Fibroblast of lung (primary cell): ENCODE data around the gene ACOXL. TPM values are rescaled to one million over a fixed set of nuclear protein-coding genes. Genes with fewer than 3 reads are reported as not detected.

Source experiments
- DNase-seq, 2 donors: peaks; one replicate each; pipeline versions ENCODE4 v3.0.0 to v3.0.0-alpha.2; 2010; ENCODE audit warnings: low read depth in 2 of 2
- H2AFZ ChIP-seq: 2 replicates; pipeline ENCODE4 v1.5.1; 2012; ENCODE audit warnings: low read length, control low read depth, inconsistent platforms
- H3K27ac ChIP-seq: 2 replicates; pipeline ENCODE4 v1.5.1; 2011; ENCODE audit warnings: low read length, control low read depth; ENCODE audit not compliant: insufficient read depth
- H3K27me3 ChIP-seq: 2 replicates; pipeline ENCODE4 v1.5.1; 2011; ENCODE audit warnings: mild to moderate bottlenecking, low read length; ENCODE audit not compliant: control insufficient read depth, insufficient read depth
- H3K36me3 ChIP-seq: 2 replicates; pipeline ENCODE4 v1.5.1; 2011; ENCODE audit warnings: low read length; ENCODE audit not compliant: control insufficient read depth, insufficient read depth
- H3K4me1 ChIP-seq: 2 replicates; pipeline ENCODE4 v1.5.1; 2011; ENCODE audit warnings: low read length; ENCODE audit not compliant: control insufficient read depth, insufficient read depth; ENCODE audit errors: extremely low read depth
- H3K4me2 ChIP-seq: 2 replicates; pipeline ENCODE4 v1.5.1; 2011; ENCODE audit warnings: low read length, control low read depth; ENCODE audit not compliant: insufficient read depth; ENCODE audit errors: extremely low read depth
- H3K4me3 ChIP-seq, 4 experiments: fragments of 200-600 bp in 1 of 4; sonication (generic) in 1 of 4; replicated peaks in 1 of 4; 2 replicates each; pipeline ENCODE4 v1.5.1; 2011 to 2016; ENCODE audit warnings: low read length in 4 of 4, low read depth in 3 of 4, mild to moderate bottlenecking in 3 of 4, control low read depth in 2 of 4, inconsistent platforms in 1 of 4, mixed read lengths in 1 of 4; ENCODE audit not compliant: insufficient read depth in 1 of 4; ENCODE audit errors: control extremely low read depth in 1 of 4
- H3K79me2 ChIP-seq: 2 replicates; pipeline ENCODE4 v1.5.1; 2012; ENCODE audit warnings: mild to moderate bottlenecking, low read length, inconsistent platforms; ENCODE audit not compliant: control insufficient read depth, insufficient read depth
- H3K9ac ChIP-seq: 2 replicates; pipeline ENCODE4 v1.5.1; 2011; ENCODE audit warnings: mild to moderate bottlenecking, low read length, control low read depth; ENCODE audit not compliant: insufficient read depth
- H3K9me3 ChIP-seq: 2 replicates; pipeline ENCODE4 v1.5.1; 2012; ENCODE audit warnings: low read depth, low read length; ENCODE audit not compliant: control insufficient read depth, insufficient read depth
- H4K20me1 ChIP-seq: 2 replicates; pipeline ENCODE4 v1.5.1; 2011; ENCODE audit warnings: low read length; ENCODE audit not compliant: control insufficient read depth, insufficient read depth; ENCODE audit errors: extremely low read depth
- EZH2 ChIP-seq: IDR thresholded peaks from 2 replicates; pipeline ENCODE4 v1.5.1; 2012; ENCODE audit warnings: low read length, control low read depth, mild to moderate bottlenecking; ENCODE audit errors: missing control alignments
- polyA plus RNA-seq, 2 donors: library from polyadenylated mRNA; depleted of rRNA in 1 of 2; stranded (reverse) in 1 of 2; unstranded in 1 of 2; fragments of >200 nt; gene quantifications; 2 replicates each; pipeline ENCODE4 v1.2.1, GENCODE V29; 2011 to 2012; ENCODE audit warnings: missing spikeins in 1 of 2
- total RNA-seq: library from RNA; depleted of rRNA; stranded (reverse); fragments of >200 nt; gene quantifications from 2 replicates; pipeline ENCODE4 v1.2.1, GENCODE V29; 2014
- TF ChIP-seq, protein P1 (sequence below), 2 donors: IDR thresholded peaks in 1 of 2; conservative IDR thresholded peaks in 1 of 2; 1 replicate in 1 of 2; 2 replicates in 1 of 2; pipeline ENCODE4 v1.5.1; 2011 to 2012; ENCODE audit warnings: low read length in 2 of 2, control low read depth in 1 of 2, inconsistent platforms in 1 of 2, low read depth in 1 of 2, mild to moderate bottlenecking in 1 of 2

Gene ACOXL
- total and polyA plus RNA-seq, 2 donors (not counting 1 experiment from before 2014, with no cell fraction given): not detected

DNA sequence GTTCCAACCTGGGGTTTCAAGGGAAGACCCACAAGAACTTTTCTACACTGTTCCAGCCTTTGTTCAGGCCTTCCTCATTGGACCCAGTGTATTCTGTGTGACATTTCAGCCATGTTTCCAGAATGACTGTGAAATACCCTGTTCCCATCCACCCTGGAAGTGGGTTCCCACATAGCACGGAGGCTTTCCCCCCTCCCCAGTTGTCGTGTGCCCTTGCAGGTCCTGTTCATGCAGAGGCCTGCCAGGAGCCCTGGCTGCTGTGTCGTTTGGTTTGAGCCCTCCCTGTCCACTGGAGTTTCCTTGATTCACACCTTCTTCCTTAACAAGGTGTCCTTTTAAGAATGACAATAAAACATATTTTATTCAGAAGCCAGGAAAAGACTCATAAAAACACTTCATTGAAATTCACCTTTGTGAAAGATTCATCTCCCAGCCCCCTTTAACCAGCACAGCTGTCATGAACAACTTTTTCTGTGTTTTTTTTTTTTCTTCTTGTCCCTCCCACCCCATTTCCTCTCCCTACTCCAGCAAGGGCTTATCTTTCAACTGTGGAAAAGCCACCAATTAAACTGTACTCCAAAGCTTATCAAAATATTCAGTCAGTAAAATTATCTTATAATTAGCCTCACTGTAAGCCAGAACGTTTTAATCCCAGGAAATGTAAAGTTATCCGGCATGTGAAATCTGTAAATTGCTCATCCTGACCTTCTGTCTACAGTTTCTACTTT lies 106.4 kb downstream of the ACOXL start:
- no peaks in the 10 kb centered on the region for H3K79me2 ChIP-seq

DNA sequence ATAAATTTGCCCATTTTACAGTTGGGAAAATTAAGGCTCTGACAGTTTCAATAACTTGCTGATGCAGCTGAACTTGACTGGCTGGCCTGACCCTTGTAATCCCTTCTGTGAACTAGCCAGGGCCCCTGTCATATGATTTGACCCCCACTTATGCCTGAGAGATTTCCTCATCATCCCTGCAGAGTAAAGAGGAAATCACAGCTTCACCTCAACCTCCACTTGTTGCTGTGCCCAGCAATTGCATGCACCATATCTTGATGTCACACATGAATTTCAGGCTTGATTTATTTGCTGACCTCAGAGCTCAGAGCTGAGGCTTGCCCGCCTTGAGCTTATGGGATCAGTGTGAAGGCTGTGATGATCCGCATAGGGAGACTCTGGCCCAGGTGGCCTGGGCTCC lies 108.1 kb downstream of the ACOXL start:
- H3K4me3 ChIP-seq: no peak overlapping the region
- H2AFZ ChIP-seq: no peak overlapping the region
- no peaks in the 10 kb centered on the region for H3K36me3 ChIP-seq
- peaks cover 11% of the 10 kb centered on the region for H3K27me3 ChIP-seq
- TF ChIP-seq, protein P1, sequence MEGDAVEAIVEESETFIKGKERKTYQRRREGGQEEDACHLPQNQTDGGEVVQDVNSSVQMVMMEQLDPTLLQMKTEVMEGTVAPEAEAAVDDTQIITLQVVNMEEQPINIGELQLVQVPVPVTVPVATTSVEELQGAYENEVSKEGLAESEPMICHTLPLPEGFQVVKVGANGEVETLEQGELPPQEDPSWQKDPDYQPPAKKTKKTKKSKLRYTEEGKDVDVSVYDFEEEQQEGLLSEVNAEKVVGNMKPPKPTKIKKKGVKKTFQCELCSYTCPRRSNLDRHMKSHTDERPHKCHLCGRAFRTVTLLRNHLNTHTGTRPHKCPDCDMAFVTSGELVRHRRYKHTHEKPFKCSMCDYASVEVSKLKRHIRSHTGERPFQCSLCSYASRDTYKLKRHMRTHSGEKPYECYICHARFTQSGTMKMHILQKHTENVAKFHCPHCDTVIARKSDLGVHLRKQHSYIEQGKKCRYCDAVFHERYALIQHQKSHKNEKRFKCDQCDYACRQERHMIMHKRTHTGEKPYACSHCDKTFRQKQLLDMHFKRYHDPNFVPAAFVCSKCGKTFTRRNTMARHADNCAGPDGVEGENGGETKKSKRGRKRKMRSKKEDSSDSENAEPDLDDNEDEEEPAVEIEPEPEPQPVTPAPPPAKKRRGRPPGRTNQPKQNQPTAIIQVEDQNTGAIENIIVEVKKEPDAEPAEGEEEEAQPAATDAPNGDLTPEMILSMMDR (conservative IDR thresholded peaks at IDR 0.05 in 1 of 2, IDR thresholded peaks at IDR 0.05 in 1 of 2; ENCODE audit: low read depth in 1 of 2, low read length in 2 of 2): no peak
- no peak for TF ChIP-seq EZH2
- DNase-seq: no peak
- H3K27ac ChIP-seq: no peak overlapping the region
- no peak overlapping the region for H3K9ac ChIP-seq
- no peaks in the 10 kb centered on the region for H3K79me2 ChIP-seq
- H3K9me3 ChIP-seq: no peaks in the 10 kb centered on the region
- no peaks in the 10 kb centered on the region for H4K20me1 ChIP-seq
- no peak overlapping the region for H3K4me2 ChIP-seq
- H3K4me1 ChIP-seq: no peaks in the 10 kb centered on the region

More for the DNA sequence above, 106.4 kb downstream of the ACOXL start:
- Histone ChIP-seq H3K9me3 (no peaks in the 10 kb centered on the region), H3K27me3 (peaks cover 11% of the 10 kb centered on the region), H3K4me2 (no peak overlapping the region), H2AFZ (no peak overlapping the region), H4K20me1 (no peaks in the 10 kb centered on the region), H3K36me3 (no peaks in the 10 kb centered on the region), H3K4me3 (no peak overlapping the region), H3K4me1 (no peaks in the 10 kb centered on the region), H3K27ac (no peak overlapping the region), H3K9ac (no peak overlapping the region)
- TF ChIP-seq, protein P1 (conservative IDR thresholded peaks at IDR 0.05 in 1 of 2, IDR thresholded peaks at IDR 0.05 in 1 of 2; ENCODE audit: low read depth in 1 of 2, low read length in 2 of 2): no peak
- TF ChIP-seq EZH2: no peak
- no peak for DNase-seq

DNA sequence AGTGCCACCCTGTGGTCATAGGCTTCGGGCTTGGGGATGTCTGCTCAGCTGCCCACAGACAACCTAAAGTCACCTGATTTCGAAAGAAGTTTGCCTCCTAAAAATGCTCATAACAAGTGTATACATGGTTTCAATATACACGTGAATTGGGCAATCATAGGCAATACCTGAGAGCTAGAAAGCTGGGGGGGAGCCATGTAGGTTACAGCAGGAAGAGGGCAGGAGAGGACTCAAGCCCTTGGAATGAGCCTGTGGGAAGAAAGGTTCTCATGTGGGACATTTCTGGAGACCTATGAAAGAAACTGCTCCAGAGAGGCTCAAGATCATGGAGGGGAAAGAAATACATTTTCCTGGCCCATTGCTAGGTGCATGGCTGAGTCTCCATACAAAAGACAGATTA lies 109.7 kb downstream of the ACOXL start:
- no peak overlapping the region for H2AFZ ChIP-seq
- no peaks in the 10 kb centered on the region for H4K20me1 ChIP-seq
- peaks cover 15% of the 10 kb centered on the region for H3K27me3 ChIP-seq
- H3K9ac ChIP-seq: no peak overlapping the region
- no peak overlapping the region for H3K27ac ChIP-seq
- no peak overlapping the region for H3K4me2 ChIP-seq
- H3K9me3 ChIP-seq: no peaks in the 10 kb centered on the region
- H3K4me1 ChIP-seq: no peaks in the 10 kb centered on the region
- no peaks in the 10 kb centered on the region for H3K36me3 ChIP-seq
- no peak for DNase-seq
- no peak overlapping the region for H3K4me3 ChIP-seq
- no peak for TF ChIP-seq EZH2
- TF ChIP-seq, protein P1 (conservative IDR thresholded peaks at IDR 0.05 in 1 of 2, IDR thresholded peaks at IDR 0.05 in 1 of 2; ENCODE audit: low read depth in 1 of 2, low read length in 2 of 2): no peak
- no peaks in the 10 kb centered on the region for H3K79me2 ChIP-seq
